ENCODE data around the gene ANKRD2.
"Not testable (repeated sequence)": the region's sequence is repeated elsewhere in the genome, so short reads cannot be mapped to it uniquely, and the experiment has no call there.

Gene ANKRD2

DNA sequence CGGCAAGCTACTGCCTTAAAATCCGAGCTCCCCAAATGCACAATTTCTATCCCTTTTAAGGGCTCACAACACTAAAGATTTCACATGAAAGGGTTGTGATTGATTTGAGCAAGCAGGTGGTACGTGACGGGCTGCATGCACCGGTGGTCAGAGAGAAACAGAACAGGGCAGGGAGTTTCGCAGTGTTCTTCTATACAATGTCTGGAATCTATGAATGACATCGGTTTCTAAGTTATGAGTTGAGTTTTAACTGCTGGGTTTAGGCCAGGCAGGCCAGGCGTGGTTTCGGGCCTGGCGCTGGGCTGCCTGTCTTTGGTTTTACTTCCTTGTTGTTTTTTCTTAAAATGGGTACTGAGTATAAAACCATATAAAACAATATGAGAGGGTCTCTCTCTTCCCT is 17.0 kb upstream of the ANKRD2 start:
- peaks cover 2 to 10% (median 6%) of the 10 kb centered on the region in 5 donors for H3K4me1 ChIP-seq (ENCODE audit: control insufficient read depth in 5 of 5, insufficient read depth in 5 of 5, low read length in 5 of 5)
- not testable (repeated sequence) for H3K4me3 ChIP-seq (ENCODE audit: low read depth in 1 of 5, low read length in 5 of 5); H3K27me3 ChIP-seq (ENCODE audit: control insufficient read depth in 5 of 5, insufficient read depth in 4 of 5, low read length in 5 of 5); H3K27ac ChIP-seq (ENCODE audit: low read depth, low read length); H3K36me3 ChIP-seq (ENCODE audit: control insufficient read depth in 5 of 5, insufficient read depth in 5 of 5, low read length in 5 of 5); H3K9me3 ChIP-seq (ENCODE audit: control insufficient read depth in 5 of 5, low read length in 5 of 5); H3K9ac ChIP-seq (ENCODE audit: low read length in 5 of 5)

DNA sequence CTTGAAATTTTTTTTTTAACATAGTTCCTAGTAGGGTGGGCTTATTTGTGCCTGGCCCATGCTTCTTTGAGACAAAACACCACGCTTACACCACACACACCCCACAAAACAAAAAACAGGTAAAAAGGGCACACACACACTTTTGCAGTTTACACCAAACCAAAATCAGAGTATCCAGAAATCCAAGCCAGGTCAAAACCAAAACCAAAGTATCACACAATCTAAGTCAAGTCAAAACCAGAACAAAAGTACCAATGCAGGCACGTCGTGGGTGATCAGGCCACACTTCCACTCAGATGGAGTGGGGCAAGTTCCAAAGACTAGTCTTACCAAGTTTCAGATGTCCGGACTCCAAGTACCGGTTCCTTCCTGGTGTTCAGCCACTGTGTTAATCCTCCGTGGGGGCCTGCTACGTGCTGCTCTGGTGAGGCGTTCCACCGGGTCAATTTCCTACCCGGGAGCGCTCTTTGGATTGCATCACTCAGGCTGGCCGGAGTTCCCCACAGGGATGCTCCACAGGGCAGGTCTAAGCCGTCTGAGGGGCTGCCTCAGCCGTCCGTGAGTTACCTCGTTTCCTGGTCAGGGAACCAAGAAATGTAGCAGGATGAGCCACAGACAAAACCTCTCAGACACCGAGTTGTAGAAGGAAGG is 11.7 kb upstream of the ANKRD2 start:
- H3K9ac ChIP-seq (ENCODE audit: low read length in 5 of 5); H3K27me3 ChIP-seq (ENCODE audit: control insufficient read depth in 5 of 5, insufficient read depth in 4 of 5, low read length in 5 of 5); H3K4me1 ChIP-seq (ENCODE audit: control insufficient read depth in 5 of 5, insufficient read depth in 5 of 5, low read length in 5 of 5); H3K36me3 ChIP-seq (ENCODE audit: control insufficient read depth in 5 of 5, insufficient read depth in 5 of 5, low read length in 5 of 5); H3K9me3 ChIP-seq (ENCODE audit: control insufficient read depth in 5 of 5, low read length in 5 of 5): not testable (repeated sequence)
- H3K4me3 ChIP-seq (ENCODE audit: low read depth in 1 of 5, low read length in 5 of 5), result peak overlapping the region in 4 of 5 donors; percentile 37 to 64 (median 57)
- H3K27ac ChIP-seq (ENCODE audit: low read depth, low read length), result peak overlapping the region; percentile 41

DNA sequence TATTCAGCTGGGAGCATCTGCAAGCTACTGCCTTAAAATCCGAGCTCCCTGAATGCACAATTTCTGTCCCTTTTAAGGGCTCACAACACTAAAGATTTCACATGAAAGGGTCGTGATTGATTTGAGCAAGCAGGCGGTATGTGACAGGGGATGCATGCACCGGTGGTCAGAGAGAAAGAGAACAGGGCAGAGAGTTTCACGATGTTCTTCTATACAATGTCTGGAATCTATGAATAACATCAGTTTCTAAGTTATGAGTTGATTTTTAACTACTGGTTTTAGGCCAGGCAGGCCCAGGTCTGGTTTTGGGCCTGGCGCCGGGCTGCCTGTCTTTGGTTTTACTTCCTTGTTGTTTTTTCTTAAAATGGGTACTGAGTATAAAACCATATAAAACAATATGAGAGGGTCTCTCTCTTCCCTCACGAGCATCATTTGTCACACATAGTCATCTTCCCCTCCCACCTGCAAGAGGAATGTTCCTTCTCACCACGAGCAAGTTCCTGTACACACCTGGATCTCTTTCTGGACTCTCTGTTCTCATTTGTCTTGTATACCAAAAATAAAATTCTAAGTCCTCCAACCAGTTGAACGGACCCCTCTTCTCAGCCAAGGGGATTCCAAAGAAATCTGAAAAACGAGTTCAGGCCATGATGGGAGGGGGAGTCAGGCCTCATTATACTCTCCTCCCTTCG is 11.0 kb upstream of the ANKRD2 start:
- not testable (repeated sequence) for H3K27ac ChIP-seq (ENCODE audit: low read depth, low read length); H3K36me3 ChIP-seq (ENCODE audit: control insufficient read depth in 5 of 5, insufficient read depth in 5 of 5, low read length in 5 of 5); H3K4me1 ChIP-seq (ENCODE audit: control insufficient read depth in 5 of 5, insufficient read depth in 5 of 5, low read length in 5 of 5); H3K27me3 ChIP-seq (ENCODE audit: control insufficient read depth in 5 of 5, insufficient read depth in 4 of 5, low read length in 5 of 5); H3K9ac ChIP-seq (ENCODE audit: low read length in 5 of 5); H3K9me3 ChIP-seq (ENCODE audit: control insufficient read depth in 5 of 5, low read length in 5 of 5)
- peak overlapping the region in 3 of 5 donors; percentile 37 to 64 (median 53) for H3K4me3 ChIP-seq (ENCODE audit: low read depth in 1 of 5, low read length in 5 of 5)

DNA sequence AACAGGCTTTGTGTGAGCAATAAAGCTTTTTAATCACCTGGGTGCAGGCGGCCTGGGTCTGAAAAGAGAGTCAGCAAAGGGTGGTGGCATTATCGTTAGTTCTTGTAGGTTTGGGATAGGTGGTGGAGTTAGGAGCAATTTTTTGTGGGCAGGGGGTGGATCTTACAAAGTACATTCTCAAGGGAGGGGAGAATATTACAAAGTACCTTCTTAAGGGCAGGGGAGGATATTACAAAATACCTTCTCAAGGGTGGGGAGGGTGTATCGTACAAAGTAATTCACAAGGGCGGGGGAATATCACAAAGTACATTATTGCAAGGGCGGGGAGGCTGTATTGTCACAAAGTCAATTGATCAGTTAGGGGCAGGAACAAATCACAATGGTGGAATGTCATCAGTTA is 10.2 kb upstream of the ANKRD2 start:
- H3K9ac ChIP-seq (ENCODE audit: low read length in 5 of 5); H3K27ac ChIP-seq (ENCODE audit: low read depth, low read length); H3K9me3 ChIP-seq (ENCODE audit: control insufficient read depth in 5 of 5, low read length in 5 of 5); H3K4me1 ChIP-seq (ENCODE audit: control insufficient read depth in 5 of 5, insufficient read depth in 5 of 5, low read length in 5 of 5); H3K4me3 ChIP-seq (ENCODE audit: low read depth in 1 of 5, low read length in 5 of 5); H3K27me3 ChIP-seq (ENCODE audit: control insufficient read depth in 5 of 5, insufficient read depth in 4 of 5, low read length in 5 of 5); H3K36me3 ChIP-seq (ENCODE audit: control insufficient read depth in 5 of 5, insufficient read depth in 5 of 5, low read length in 5 of 5): not testable (repeated sequence)

DNA sequence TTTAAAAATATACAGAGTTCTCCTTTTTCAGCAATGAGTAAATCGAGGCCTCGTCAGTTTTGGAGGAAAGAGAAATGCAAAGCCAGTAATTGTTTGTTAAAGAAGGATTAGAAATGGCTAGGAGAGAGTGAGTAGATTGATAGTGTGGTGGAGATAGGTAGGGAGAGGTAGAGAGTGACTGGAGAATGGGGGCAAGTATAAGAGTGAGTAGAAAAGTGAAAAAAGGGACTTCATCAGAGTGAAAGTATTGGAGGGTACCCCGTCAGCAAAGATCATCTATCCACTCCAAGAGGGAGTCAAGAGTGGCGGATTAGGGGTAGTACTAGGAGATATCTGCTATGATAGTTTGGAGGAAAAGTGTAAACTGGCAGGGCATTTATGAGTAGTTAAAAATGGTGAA is 9.2 kb upstream of the ANKRD2 start:
- H3K4me3 ChIP-seq (ENCODE audit: low read depth in 1 of 5, low read length in 5 of 5), result no peak overlapping the region
- no peak overlapping the region for H3K9ac ChIP-seq (ENCODE audit: low read length in 5 of 5)
- peaks cover 0 to 6% (median 2%) of the 10 kb centered on the region in 5 donors for H3K4me1 ChIP-seq (ENCODE audit: control insufficient read depth in 5 of 5, insufficient read depth in 5 of 5, low read length in 5 of 5)
- H3K27me3 ChIP-seq (ENCODE audit: control insufficient read depth in 5 of 5, insufficient read depth in 4 of 5, low read length in 5 of 5), result no peaks in the 10 kb centered on the region
- H3K36me3 ChIP-seq (ENCODE audit: control insufficient read depth in 5 of 5, insufficient read depth in 5 of 5, low read length in 5 of 5), result peaks cover 0 to 6% (median 5%) of the 10 kb centered on the region in 5 donors
- H3K9me3 ChIP-seq (ENCODE audit: control insufficient read depth in 5 of 5, low read length in 5 of 5), result no peaks in the 10 kb centered on the region
- no peak overlapping the region for H3K27ac ChIP-seq (ENCODE audit: low read depth, low read length)

DNA sequence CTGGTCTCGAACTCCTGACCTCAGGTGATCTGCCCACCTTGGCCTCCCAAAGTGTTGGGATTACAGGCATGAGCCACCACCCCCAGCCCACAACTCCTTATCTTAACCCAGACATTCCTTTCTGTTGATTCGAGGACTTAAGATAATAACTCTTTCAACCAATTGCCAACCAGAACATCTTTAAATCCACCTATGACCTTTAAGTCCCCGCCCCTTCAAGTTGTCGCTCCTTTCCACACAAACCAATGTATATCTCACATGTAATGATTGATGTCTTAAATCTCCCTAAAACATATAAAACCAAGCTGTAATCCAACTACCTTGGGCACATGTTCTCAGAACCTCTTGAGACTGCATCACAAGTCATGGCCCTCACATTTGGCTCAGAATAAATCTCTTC is 7.8 kb upstream of the ANKRD2 start:
- Histone ChIP-seq H3K27me3 (ENCODE audit: control insufficient read depth in 5 of 5, insufficient read depth in 4 of 5, low read length in 5 of 5) (no peaks in the 10 kb centered on the region), H3K4me1 (ENCODE audit: control insufficient read depth in 5 of 5, insufficient read depth in 5 of 5, low read length in 5 of 5) (peaks cover 0 to 6% (median 2%) of the 10 kb centered on the region in 5 donors), H3K27ac (ENCODE audit: low read depth, low read length) (no peak overlapping the region), H3K9me3 (ENCODE audit: control insufficient read depth in 5 of 5, low read length in 5 of 5) (no peaks in the 10 kb centered on the region), H3K4me3 (ENCODE audit: low read depth in 1 of 5, low read length in 5 of 5) (no peak overlapping the region), H3K9ac (ENCODE audit: low read length in 5 of 5) (no peak overlapping the region), H3K36me3 (ENCODE audit: control insufficient read depth in 5 of 5, insufficient read depth in 5 of 5, low read length in 5 of 5) (peaks cover 3 to 18% (median 16%) of the 10 kb centered on the region in 5 donors)

DNA sequence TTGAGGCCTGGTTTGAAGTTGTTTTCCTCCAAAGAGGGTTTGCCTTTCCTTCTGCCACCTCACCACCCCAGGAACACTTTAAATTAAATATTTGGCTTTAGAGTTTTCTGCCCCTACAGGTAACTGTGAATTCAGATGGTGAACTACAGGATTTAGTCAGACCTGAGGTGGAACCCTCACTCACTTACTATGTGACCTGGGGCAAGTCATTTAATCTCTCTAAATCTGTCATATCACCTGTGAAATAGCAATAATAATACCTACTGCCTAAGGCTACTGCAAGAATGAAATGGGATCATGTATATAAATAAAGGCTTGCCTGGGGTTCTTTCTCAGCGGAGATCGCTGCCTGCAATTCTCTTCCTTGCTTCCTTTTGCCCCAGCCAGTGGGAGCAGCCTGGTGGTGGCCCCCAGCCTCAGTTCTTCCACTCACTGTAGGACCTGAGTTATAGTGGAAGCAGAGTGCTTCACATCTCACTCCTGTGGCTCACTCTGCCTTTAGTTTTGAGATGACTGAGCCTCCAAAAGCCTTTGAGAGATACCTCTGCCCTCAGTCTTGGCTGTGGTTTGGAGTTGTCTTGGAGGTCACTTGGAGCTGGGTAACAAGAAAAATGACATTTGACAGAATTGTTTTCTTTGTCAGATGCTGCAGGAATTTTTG is 6.1 kb upstream of the ANKRD2 start:
- Histone ChIP-seq H3K9me3 (ENCODE audit: control insufficient read depth in 5 of 5, low read length in 5 of 5) (no peaks in the 10 kb centered on the region), H3K4me3 (ENCODE audit: low read depth in 1 of 5, low read length in 5 of 5) (no peak overlapping the region), H3K27ac (ENCODE audit: low read depth, low read length) (no peak overlapping the region), H3K9ac (ENCODE audit: low read length in 5 of 5) (no peak overlapping the region), H3K36me3 (ENCODE audit: control insufficient read depth in 5 of 5, insufficient read depth in 5 of 5, low read length in 5 of 5) (peaks cover 3 to 35% (median 32%) of the 10 kb centered on the region in 5 donors), H3K27me3 (ENCODE audit: control insufficient read depth in 5 of 5, insufficient read depth in 4 of 5, low read length in 5 of 5) (no peaks in the 10 kb centered on the region), H3K4me1 (ENCODE audit: control insufficient read depth in 5 of 5, insufficient read depth in 5 of 5, low read length in 5 of 5) (peaks cover 0 to 6% (median 2%) of the 10 kb centered on the region in 5 donors)

DNA sequence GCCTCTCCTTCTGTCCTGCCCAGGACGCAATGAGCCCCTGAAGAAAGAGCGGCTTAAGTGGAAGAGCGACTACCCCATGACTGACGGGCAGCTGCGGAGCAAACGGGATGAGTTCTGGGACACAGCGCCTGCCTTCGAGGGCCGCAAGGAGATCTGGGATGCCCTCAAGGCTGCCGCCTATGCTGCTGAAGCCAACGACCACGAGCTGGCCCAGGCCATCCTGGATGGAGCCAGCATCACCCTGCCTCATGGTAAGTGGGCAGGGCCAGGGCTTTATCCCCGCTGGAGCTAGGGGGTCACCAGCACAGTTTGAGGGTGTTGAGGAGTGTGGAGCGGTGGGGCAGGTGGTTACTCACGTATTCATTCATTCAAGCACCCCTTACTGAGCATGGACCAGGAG is 4.7 kb upstream of the ANKRD2 start:
- H3K27ac ChIP-seq (ENCODE audit: low read depth, low read length), result no peak overlapping the region
- H3K4me1 ChIP-seq (ENCODE audit: control insufficient read depth in 5 of 5, insufficient read depth in 5 of 5, low read length in 5 of 5), result peaks cover 4 to 16% (median 10%) of the 10 kb centered on the region in 5 donors
- H3K9me3 ChIP-seq (ENCODE audit: control insufficient read depth in 5 of 5, low read length in 5 of 5), result no peaks in the 10 kb centered on the region
- no peaks in the 10 kb centered on the region for H3K27me3 ChIP-seq (ENCODE audit: control insufficient read depth in 5 of 5, insufficient read depth in 4 of 5, low read length in 5 of 5)
- no peak overlapping the region for H3K4me3 ChIP-seq (ENCODE audit: low read depth in 1 of 5, low read length in 5 of 5)
- H3K36me3 ChIP-seq (ENCODE audit: control insufficient read depth in 5 of 5, insufficient read depth in 5 of 5, low read length in 5 of 5), result peaks cover 3 to 40% (median 32%) of the 10 kb centered on the region in 5 donors
- H3K9ac ChIP-seq (ENCODE audit: low read length in 5 of 5), result no peak overlapping the region

DNA sequence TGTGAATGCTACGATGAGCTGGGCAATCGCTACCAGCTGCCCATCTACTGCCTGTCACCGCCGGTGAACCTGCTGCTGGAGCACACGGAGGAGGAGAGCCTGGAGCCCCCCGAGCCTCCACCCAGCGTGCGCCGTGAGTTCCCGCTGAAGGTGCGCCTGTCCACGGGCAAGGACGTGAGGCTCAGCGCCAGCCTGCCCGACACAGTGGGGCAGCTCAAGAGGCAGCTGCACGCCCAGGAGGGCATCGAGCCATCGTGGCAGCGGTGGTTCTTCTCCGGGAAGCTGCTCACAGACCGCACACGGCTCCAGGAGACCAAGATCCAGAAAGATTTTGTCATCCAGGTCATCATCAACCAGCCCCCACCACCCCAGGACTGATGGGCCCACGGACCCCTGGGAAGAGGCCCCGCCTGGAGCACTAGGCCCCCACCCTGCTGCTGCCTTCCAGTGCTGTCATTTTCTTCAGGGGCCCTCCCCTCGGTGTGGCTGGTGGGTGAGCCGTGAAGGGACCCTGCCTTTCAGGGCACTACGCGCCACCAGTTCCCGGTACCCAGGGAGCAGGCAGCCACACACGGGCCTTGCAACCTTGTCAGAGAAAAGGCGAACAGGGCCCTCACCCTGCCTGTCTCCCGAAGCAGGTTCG is 2.3 kb upstream of the ANKRD2 start:
- Histone ChIP-seq H3K4me1 (ENCODE audit: control insufficient read depth in 5 of 5, insufficient read depth in 5 of 5, low read length in 5 of 5) (peaks cover 4 to 17% (median 11%) of the 10 kb centered on the region in 5 donors), H3K4me3 (ENCODE audit: low read depth in 1 of 5, low read length in 5 of 5) (no peak overlapping the region), H3K27me3 (ENCODE audit: control insufficient read depth in 5 of 5, insufficient read depth in 4 of 5, low read length in 5 of 5) (no peaks in the 10 kb centered on the region), H3K9me3 (ENCODE audit: control insufficient read depth in 5 of 5, low read length in 5 of 5) (no peaks in the 10 kb centered on the region), H3K9ac (ENCODE audit: low read length in 5 of 5) (no peak overlapping the region), H3K36me3 (ENCODE audit: control insufficient read depth in 5 of 5, insufficient read depth in 5 of 5, low read length in 5 of 5) (peaks cover 3 to 40% (median 32%) of the 10 kb centered on the region in 5 donors), H3K27ac (ENCODE audit: low read depth, low read length) (no peak overlapping the region)
